BJ (cell line): ENCODE results near the gene SLC22A3. TPM values are rescaled to one million over a fixed set of nuclear protein-coding genes. Genes with fewer than 3 reads are reported as not detected.

Source experiments
- CTCF ChIA-PET: fragments of 350-600 bp; formaldehyde crosslinking; extraction: SDS; loops from one replicate; lab custom pipeline; 2021; ENCODE audit warnings: antibody characterized with exemption, inconsistent platforms; lab: Yijun Ruan, JAX
- POLR2A ChIA-PET: fragments of 300-600 bp; sonication (Branson Sonifier 250); formaldehyde crosslinking; extraction: SDS; loops from one replicate; lab custom pipeline; 2021; ENCODE audit warnings: antibody characterized with exemption; lab: Charles Lee
- DNase-seq: peaks from one replicate; pipeline ENCODE4 v3.0.0-alpha.2; 2011; ENCODE audit warnings: low read depth
- H3K27me3 ChIP-seq: 2 replicates; pipeline ENCODE4 v1.6.0; 2011; ENCODE audit warnings: low read length; ENCODE audit not compliant: control insufficient read depth, insufficient read depth
- H3K36me3 ChIP-seq: 2 replicates; pipeline ENCODE4 v1.5.1; 2011; ENCODE audit warnings: low read length; ENCODE audit not compliant: control insufficient read depth, insufficient read depth
- H3K4me3 ChIP-seq: 2 replicates; pipeline ENCODE4 v1.5.1; 2011; ENCODE audit warnings: low read depth, mild to moderate bottlenecking, control low read depth, low read length
- polyA plus RNA-seq: library from polyadenylated mRNA; depleted of rRNA; stranded (reverse); fragments of >200 nt; gene quantifications from 2 replicates; pipeline ENCODE4 v1.2.3, GENCODE V29; 2011
- TF ChIP-seq, protein P1 (sequence below): IDR thresholded peaks from 2 replicates; pipeline ENCODE4 v1.5.1; 2011; ENCODE audit warnings: low read depth, mild to moderate bottlenecking, control low read depth, inconsistent platforms, low read length, moderate library complexity; ENCODE audit not compliant: insufficient read depth

Gene SLC22A3
- polyA plus RNA-seq, 1 experiment, result not detected

DNA sequence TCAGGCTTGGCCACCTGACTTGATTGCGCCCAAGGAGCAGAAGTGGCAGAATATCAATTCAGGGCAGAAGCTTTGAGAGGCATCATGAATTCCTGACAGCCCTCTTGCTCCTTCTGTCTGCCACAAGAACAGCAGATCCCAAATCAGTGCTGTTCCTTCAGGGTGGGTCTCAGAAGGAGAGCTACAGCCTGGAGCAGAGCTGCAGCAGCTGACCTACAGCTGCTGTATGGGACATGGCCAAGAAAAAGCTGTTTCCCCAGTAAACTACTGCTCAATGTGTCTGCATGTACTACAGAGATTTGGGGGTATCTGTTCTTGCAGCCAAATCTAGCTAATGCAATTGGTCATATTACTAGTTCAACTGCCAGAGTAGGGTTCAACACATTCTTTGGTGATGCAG lies 69.0 kb downstream of the SLC22A3 start:
- Histone ChIP-seq H3K4me3 (no peak overlapping the region), H3K36me3 (no peaks in the 10 kb centered on the region), H3K27me3 (no peaks in the 10 kb centered on the region)
- ChIA-PET CTCF (no interaction called here), POLR2A (no interaction called here)
- TF ChIP-seq, protein P1, sequence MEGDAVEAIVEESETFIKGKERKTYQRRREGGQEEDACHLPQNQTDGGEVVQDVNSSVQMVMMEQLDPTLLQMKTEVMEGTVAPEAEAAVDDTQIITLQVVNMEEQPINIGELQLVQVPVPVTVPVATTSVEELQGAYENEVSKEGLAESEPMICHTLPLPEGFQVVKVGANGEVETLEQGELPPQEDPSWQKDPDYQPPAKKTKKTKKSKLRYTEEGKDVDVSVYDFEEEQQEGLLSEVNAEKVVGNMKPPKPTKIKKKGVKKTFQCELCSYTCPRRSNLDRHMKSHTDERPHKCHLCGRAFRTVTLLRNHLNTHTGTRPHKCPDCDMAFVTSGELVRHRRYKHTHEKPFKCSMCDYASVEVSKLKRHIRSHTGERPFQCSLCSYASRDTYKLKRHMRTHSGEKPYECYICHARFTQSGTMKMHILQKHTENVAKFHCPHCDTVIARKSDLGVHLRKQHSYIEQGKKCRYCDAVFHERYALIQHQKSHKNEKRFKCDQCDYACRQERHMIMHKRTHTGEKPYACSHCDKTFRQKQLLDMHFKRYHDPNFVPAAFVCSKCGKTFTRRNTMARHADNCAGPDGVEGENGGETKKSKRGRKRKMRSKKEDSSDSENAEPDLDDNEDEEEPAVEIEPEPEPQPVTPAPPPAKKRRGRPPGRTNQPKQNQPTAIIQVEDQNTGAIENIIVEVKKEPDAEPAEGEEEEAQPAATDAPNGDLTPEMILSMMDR, result no peak
- DNase-seq, result no peak

- CTCF ChIA-PET, result no interaction called here
- no peak for DNase-seq
- Histone ChIP-seq H3K27me3 (no peaks in the 10 kb centered on the region), H3K4me3 (no peak overlapping the region), H3K36me3 (no peaks in the 10 kb centered on the region)
- POLR2A ChIA-PET, result no interaction called here
- TF ChIP-seq, protein P1, result no peak
These were observed 69.4 kb downstream of the SLC22A3 start for GRCh38 chr6:160417550-160417949.

- ChIA-PET CTCF (no interaction called here), POLR2A (no interaction called here)
- Histone ChIP-seq H3K27me3 (no peaks in the 10 kb centered on the region), H3K36me3 (no peaks in the 10 kb centered on the region), H3K4me3 (no peak overlapping the region)
- TF ChIP-seq, protein P1, result no peak
- DNase-seq, result no peak
These were observed 70.2 kb downstream of the SLC22A3 start for GRCh38 chr6:160418370-160418769.

DNA sequence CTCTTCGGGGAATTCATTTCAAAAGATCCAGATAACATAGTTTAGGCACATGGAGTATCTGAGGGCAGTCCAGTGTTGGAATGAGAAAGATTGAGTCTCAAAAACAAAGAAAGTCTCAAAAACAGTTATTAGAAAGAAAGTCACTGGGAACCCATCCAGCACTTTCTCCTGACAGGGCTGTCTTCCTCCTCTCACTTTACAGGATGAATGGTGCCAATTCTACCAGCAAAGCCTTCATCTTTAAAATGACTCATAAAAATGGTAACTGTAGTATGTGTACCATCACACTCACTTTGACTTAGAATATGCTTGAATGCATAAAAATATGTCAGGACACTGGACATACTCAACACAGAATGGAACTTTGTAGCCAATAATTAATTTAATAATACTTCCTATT lies 71.3 kb downstream of the SLC22A3 start:
- Histone ChIP-seq H3K27me3 (no peaks in the 10 kb centered on the region), H3K36me3 (no peaks in the 10 kb centered on the region), H3K4me3 (no peak overlapping the region)
- ChIA-PET POLR2A (no interaction called here), CTCF (no interaction called here)
- DNase-seq, result no peak
- TF ChIP-seq, protein P1, result no peak

GRCh38 chr6:160420253-160420968 lies 72.2 kb downstream of the SLC22A3 start:
- TF ChIP-seq, protein P1, result no peak
- no peak overlapping the region for H3K4me3 ChIP-seq
- H3K36me3 ChIP-seq, result no peaks in the 10 kb centered on the region
- no peaks in the 10 kb centered on the region for H3K27me3 ChIP-seq
- no peak for DNase-seq
- CTCF ChIA-PET, result no interaction called here
- POLR2A ChIA-PET, result no interaction called here
